NB4 (cell line): ENCODE measurements around the gene TMEM45A.

Experiments
- DNase-seq: peaks from one replicate; pipeline ENCODE4 v3.0.0; 2010; ENCODE audit warnings: low read depth
- H3K4me3 ChIP-seq: one replicate; pipeline ENCODE4 v1.5.1; 2011; ENCODE audit warnings: mild to moderate bottlenecking, low read depth, low read length, moderate library complexity
- MAX ChIP-seq: IDR thresholded peaks from 2 replicates; pipeline ENCODE4 v1.6.1; 2011; ENCODE audit warnings: low read depth, low read length
- MYC ChIP-seq: IDR thresholded peaks from 2 replicates; pipeline ENCODE4 v1.6.1; 2011; ENCODE audit warnings: low read depth, low read length
- POLR2A ChIP-seq: IDR thresholded peaks from 2 replicates; pipeline ENCODE4 v1.6.1; 2011; ENCODE audit warnings: mild to moderate bottlenecking; ENCODE audit not compliant: insufficient read length; ENCODE audit errors: extremely low read depth
- TF ChIP-seq, protein P1 (sequence below): IDR thresholded peaks from one replicate; pipeline ENCODE4 v1.5.1; 2012; ENCODE audit warnings: low read depth, low read length

TMEM45A gene

DNA sequence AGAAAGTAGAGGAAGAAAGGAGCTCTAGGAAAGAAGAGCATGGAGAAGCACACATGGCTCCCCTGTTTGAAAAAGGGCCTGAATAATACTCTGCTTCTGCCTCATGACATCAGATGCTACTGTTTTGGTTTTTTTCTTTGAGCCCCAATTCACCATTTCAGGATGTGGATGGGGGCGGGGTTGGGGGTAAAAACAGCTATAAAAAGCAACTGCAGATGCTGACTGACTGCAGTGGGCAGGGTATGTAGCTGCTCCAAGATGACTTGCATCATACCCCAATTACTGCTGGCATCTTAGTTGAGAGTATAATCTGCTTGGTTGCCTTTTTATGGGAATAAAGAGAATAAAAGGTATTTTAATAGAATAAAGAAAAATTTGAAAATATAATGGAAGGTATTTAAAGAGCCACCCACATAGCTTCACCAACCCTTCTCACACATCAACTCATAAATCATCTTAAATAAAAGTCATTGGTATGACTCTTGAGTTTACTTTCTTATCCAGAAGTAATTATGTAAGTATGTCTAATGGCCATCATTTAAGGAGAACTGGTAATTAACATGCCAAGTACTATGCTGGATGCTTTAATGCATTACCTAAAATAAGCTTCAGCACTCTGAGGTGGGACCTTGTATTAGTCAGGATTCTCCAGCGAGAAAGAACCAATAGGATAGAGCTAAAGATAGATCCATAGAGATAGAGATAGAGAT is 36.4 kb upstream of the TMEM45A start:
- no peak for DNase-seq
- TF ChIP-seq MAX (no peak), POLR2A (no peak), MYC (no peak)
- TF ChIP-seq, protein P1, sequence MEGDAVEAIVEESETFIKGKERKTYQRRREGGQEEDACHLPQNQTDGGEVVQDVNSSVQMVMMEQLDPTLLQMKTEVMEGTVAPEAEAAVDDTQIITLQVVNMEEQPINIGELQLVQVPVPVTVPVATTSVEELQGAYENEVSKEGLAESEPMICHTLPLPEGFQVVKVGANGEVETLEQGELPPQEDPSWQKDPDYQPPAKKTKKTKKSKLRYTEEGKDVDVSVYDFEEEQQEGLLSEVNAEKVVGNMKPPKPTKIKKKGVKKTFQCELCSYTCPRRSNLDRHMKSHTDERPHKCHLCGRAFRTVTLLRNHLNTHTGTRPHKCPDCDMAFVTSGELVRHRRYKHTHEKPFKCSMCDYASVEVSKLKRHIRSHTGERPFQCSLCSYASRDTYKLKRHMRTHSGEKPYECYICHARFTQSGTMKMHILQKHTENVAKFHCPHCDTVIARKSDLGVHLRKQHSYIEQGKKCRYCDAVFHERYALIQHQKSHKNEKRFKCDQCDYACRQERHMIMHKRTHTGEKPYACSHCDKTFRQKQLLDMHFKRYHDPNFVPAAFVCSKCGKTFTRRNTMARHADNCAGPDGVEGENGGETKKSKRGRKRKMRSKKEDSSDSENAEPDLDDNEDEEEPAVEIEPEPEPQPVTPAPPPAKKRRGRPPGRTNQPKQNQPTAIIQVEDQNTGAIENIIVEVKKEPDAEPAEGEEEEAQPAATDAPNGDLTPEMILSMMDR: no peak
- H3K4me3 ChIP-seq: no peak overlapping the region

- no peak overlapping the region for H3K4me3 ChIP-seq
- DNase-seq: no peak
- TF ChIP-seq MYC: no peak
- TF ChIP-seq, protein P1: no peak
- no peak for TF ChIP-seq POLR2A
- no peak for TF ChIP-seq MAX
These were observed 35.7 kb upstream of the TMEM45A start for GRCh38 chr3:100456745-100457144.

DNA sequence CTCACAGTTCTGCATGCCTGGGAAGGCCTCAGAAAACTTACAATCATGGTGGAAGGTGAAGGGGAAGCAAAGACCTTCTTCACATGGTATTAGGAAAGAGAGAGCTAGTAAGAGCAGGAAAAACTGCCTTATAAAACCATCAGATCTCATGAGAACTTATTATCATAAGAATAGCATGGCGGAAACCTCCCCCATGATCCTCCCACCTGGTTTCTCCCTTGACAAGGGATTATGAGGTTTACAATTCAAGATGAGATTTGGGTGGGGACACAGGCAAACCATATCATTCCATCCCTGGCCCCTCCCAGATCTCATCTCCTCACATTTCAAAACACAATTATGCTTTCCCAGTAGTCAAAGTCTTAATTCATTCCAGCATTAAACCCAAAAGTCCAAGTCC is 34.6 kb upstream of the TMEM45A start:
- DNase-seq: no peak
- no peak for TF ChIP-seq MYC
- no peak for TF ChIP-seq POLR2A
- TF ChIP-seq, protein P1: no peak
- TF ChIP-seq MAX: no peak
- H3K4me3 ChIP-seq: no peak overlapping the region

DNA sequence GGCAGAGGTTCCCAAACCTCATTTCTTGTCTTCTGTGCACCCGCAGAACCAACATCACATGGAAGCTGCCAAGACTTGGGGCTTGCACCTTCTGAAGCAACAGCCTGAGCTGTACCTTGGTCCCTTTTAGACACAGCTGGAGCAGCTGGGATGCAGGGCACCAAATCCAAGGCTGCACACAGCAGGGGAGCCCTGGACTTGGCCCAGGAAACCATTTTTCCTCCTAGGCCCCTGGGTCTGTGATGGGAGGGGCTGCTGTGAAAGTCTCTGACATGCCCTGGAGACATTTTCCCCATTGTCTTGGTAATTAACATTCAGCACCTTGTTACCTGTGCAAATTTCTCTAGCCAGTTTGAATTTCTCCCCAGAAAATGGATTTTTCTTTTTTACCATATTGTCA is 33.6 kb upstream of the TMEM45A start:
- DNase-seq: no peak
- no peak overlapping the region for H3K4me3 ChIP-seq
- TF ChIP-seq POLR2A (no peak), MYC (no peak), MAX (no peak)
- TF ChIP-seq, protein P1: no peak

DNA sequence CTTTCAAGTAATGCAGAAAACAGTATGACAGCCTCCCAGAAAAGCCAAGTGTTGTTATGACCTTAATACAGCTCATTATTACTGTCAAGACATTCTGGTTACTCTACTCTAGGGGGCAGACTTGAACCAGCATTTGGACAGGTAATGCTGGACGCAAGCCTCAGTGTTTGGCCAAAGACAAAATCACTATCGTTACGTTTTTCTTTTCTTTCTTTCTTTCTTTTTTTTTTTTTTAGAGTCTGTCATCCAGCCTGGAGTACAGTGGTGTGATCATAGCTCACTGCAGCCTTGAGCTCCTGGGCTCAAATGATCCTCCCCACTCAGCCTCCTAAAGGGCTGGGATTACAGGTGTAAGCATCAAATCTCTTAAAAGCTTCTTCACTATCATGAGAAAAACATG is 29.4 kb upstream of the TMEM45A start:
- TF ChIP-seq, protein P1: peak; percentile 58
- TF ChIP-seq MAX: no peak
- H3K4me3 ChIP-seq: no peak overlapping the region
- peak; percentile 66 for DNase-seq
